Measurements from ENCODE around the gene MED16.
A peak's percentile ranks its signal among the peaks of the same experiment; 100 is the strongest.

The MED16 gene, protein sequence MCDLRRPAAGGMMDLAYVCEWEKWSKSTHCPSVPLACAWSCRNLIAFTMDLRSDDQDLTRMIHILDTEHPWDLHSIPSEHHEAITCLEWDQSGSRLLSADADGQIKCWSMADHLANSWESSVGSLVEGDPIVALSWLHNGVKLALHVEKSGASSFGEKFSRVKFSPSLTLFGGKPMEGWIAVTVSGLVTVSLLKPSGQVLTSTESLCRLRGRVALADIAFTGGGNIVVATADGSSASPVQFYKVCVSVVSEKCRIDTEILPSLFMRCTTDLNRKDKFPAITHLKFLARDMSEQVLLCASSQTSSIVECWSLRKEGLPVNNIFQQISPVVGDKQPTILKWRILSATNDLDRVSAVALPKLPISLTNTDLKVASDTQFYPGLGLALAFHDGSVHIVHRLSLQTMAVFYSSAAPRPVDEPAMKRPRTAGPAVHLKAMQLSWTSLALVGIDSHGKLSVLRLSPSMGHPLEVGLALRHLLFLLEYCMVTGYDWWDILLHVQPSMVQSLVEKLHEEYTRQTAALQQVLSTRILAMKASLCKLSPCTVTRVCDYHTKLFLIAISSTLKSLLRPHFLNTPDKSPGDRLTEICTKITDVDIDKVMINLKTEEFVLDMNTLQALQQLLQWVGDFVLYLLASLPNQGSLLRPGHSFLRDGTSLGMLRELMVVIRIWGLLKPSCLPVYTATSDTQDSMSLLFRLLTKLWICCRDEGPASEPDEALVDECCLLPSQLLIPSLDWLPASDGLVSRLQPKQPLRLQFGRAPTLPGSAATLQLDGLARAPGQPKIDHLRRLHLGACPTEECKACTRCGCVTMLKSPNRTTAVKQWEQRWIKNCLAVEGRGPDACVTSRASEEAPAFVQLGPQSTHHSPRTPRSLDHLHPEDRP

DNA sequence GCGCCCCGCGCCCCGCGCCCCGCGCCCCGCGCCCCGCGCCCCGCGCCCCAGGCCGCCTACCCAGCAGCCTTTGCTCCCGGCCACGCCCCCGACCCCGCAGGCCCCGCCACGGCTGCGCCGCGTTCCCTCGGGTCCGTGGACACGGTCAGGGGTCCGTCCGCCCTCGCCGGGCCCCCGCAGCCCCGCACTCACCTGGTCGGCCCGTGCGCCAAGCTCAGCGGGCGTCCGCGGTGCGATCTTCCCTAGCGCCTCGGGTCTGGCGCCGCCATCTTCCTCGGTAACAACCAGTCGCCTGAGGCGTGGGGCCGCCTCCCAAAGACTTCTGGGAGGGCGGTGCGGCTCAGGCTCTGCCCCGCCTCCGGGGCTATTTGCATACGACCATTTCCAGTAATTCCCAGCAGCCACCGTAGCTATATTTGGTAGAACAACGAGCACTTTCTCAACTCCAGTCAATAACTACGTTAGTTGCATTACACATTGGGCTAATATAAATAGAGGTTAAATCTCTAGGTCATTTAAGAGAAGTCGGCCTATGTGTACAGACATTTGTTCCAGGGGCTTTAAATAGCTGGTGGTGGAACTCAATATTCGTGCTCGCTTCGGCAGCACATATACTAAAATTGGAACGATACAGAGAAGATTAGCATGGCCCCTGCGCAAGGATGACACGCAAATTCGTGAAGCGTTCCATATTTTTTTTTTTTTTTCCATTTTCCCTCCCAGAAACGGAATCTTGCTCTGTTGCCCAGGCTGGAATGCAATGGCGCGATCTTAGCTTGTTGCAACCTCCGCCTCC, at the start of gene MED16, which contains the start of gene RNU6-9:
MED16 (minus strand) TSS at position 294 of the 796 bp plus-strand sequence. CDS start 2,056 bp downstream, outside the sequence.
RNU6-9 (plus strand) TSS at position 591 of the 796 bp plus-strand sequence.
- peak; percentile 78 to 94 for DNase-seq

DNA sequence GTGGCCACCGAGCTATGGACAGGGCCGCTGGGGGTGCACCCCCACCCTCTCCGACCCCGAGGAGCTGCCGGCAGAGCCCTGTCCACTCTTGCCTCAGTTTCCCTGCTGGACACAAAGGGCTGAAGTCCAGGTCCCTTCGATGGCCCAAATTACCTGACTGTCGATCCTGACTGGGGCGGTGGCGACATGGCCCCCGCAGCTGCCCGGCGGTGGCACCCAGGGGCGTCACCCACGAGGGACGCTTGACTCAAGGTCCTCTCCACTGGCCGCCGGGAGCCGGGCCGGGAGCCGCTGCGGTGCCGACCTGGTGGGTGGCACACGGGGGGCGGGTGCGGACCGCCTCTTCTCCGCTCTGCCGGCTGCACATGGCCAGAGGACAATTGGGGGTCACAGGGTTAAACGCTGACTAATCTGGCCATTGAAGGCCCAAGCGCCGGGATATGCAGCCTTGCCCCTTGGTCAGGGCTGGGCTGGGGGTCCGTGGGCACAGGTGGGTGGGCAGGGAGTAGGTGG, 49.2 kb upstream of the MED16 start:
- DNase-seq: no peak

DNA sequence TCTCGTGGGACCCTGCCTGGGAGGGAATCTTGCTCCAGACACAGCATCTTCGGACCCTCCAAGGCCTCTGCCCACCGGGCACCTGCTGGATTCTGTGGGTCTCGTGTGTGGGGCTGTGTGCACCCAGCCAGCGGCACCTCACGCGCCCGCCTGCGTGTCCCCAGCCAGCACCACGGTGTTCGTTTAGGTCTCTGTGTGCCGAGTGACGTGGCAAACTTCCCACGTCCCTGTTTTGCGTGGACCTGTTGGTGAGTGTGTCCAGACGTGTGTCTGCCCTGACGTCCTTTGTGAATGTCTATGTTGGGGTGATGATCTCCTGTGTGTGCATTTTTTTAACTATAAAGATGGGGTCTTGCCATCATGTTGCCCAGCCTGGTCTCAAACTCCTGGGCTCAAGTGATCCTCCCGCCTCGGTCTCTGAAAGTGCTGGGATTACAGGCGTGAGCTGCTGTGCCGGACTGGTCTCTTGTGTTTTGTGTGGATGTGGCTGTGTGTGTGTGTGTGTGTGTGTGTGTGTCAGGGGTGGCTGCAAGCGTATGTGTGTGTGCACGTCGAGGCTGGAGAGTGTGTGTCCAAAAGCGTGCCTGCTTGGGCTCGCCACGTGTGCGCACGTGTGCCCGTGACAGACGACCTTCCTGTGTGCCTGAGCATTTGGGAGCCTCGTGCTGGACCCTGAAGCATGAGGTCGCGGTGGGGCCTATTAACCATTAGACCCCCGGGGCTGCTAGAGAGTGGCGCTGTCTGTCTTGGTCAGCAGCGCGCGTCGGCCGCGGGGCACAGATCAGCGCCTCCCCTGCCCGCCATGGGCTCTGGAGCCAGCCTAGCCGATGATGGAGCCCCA, 48.5 kb upstream of the MED16 start:
- no peak for DNase-seq

DNA sequence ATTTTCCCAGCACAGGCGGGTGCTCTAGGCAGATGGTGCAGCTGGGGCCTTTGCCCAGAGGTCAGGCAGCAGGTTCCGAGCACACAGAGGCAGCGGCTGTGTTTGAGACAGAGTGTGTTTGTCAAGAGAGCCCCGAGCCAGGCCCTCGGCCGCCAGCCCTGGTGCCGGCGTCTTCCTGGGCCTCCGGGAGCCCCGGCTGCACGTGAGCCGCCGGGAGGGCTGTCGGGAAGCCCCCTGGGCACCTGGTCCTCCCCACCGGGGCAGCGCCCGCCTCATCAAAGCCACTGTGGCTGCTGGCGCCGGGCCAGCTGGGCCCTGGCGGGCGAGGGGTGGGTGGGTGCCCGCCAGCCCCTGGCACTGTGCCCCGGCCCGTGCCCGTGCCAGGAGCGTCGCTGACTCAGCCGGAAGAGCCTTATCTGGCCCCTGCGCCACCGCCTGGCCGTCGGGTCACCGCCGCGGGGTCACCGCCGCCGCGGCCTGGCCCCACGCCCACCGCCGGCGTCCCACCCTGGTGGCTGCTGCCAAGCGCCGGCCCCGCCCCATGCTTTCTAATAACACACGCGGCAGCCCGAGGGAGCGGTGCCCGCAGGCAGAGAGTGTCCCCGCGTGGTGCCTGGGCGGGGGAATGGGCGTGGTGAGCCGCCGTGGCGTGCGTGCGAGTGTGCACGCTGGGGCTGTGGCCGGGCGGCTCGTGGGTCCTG, 47.8 kb upstream of the MED16 start:
- peak; percentile 47 to 51 for DNase-seq

DNA sequence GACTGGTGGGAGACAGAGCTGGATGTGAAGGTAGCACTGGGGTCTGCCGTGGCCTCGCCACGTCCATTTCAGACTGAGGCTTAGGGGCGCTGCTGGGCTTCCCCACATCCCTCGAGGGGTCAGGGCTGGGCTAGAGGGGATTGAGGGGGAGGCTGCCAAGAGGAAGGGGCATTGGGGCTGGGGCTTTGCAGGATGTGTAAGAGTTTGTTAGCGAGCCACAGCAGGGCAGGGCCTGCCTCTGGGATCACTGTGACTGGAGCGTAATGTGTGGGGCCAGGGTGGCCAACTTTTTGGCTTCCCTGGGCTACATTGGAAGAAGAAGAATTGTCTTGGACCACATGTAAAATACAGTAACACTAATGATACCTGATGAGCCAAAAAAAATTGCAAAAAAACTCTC, 46.9 kb upstream of the MED16 start:
- no peak for DNase-seq

DNA sequence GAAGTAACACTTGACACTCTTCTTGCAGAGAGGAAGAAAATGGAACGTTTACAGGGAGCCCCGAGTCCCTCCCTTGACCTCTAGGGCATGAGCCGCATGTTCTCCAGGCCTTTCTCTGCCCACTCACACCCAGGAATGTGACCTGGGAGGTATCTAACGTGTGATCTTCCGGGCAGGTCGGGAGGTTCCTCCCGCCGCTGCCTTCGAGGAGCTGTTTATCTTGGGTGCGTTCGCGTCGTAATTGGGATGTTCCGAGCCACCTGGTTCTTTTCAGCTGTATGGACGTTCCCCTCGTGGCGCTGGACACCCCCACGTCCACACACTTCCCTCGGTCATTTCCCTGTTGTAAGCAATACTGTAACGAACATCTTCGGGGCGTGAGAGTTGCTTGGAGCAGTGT, 46.5 kb upstream of the MED16 start:
- DNase-seq: no peak

DNA sequence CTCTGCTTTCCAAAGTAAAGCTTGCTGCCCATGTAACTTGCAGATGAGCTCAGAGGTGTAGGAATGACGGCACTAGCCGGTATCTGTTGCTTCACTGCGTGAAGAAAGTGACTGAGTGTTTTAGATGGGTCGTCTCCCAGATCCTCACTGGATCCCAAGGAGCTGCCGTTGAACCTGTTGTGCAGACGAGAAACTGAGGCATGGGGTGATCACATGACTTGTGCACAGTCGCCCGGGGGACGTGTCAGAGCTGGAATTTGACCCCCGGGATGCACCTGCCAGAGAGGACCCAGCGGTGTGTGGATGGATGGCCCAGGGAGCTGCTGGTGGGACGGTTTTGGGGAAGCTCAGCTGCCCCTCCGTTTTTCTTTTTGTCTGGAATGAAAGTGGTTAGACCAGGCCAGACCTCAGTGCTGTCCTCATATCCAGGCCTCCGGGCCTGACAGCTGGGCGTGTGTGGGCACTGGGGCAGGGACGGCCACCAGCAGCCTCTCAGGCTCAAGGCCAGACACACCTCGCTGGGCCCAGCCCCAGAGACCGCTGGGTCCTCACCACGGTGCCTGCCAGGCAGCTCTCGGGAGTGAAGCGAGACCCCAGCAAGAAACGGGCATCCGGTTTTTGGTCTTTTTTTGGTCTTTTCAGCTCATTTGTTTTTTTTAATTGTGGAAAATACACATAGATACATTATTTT, 45.4 kb upstream of the MED16 start:
- no peak for DNase-seq

DNA sequence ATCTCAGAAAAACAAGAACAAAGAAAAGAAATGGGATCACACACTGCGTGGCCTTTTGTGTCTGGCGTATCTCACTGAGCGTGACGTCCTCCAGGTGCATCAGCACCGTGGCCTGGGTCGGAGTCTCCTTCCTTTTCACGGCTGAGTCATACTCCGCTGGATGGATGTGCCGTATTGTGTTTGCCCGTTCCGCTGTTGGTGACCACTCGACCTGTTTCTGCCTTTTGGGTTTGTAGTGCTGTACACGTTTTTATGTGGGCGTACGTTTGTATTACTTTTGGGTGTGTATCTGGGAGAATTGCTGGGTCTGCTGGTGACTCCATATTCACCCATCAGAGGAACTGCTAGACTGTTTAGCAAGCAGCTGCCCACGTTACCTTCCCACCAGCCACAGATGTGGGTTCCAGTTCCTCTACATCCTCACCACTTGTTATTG, 44.3 kb upstream of the MED16 start:
- DNase-seq: no peak

DNA sequence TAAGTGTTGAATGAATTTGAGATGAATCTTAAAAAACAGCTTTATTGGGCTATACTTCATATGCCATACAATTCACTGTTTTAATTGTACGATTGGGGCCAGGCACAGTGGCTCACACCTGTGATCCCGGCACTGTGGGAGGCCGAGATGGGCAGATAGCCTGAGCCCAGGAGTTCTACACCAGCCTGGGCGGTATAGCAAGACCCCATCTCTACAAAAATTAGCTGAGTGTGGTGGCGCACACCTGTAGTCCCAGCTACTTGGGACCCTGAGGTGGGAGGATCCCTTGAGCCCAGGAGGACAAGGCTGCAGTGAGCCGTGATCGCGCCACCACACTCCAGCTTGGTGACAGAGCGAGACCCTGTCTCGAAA, 43.2 kb upstream of the MED16 start:
- DNase-seq: no peak

DNA sequence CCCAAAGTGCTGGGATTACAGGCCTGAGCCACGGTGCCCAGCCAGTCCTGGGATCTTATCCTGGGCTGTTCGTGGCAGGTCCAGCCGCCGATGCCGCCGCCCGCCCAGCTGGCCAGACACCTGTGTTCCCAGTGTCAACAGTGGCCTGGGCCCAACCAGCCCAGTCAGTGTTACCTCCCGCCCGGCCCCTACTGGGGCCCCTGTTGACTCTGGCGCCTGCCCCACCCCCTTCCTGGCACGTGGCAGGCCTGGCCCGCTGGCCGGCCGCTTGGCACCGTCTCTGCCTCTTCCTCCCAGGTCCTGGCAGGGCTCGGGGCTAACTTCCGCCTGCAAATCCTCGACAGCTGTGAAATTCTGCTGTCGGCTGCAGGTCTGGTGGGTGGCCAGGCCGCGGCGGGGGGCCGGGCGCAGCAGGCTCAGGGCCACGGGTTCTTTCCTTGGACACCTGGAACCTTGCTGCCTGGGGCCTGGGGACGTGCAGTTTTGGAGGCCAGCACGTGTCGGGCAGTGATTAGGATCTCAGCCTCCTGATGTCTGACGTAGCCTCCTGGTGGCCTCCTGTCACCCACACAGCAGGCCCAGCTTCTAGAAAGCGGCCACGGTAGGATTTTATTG, 42.0 kb upstream of the MED16 start:
- DNase-seq: peak in 1 of 2 donors; percentile 56

DNA sequence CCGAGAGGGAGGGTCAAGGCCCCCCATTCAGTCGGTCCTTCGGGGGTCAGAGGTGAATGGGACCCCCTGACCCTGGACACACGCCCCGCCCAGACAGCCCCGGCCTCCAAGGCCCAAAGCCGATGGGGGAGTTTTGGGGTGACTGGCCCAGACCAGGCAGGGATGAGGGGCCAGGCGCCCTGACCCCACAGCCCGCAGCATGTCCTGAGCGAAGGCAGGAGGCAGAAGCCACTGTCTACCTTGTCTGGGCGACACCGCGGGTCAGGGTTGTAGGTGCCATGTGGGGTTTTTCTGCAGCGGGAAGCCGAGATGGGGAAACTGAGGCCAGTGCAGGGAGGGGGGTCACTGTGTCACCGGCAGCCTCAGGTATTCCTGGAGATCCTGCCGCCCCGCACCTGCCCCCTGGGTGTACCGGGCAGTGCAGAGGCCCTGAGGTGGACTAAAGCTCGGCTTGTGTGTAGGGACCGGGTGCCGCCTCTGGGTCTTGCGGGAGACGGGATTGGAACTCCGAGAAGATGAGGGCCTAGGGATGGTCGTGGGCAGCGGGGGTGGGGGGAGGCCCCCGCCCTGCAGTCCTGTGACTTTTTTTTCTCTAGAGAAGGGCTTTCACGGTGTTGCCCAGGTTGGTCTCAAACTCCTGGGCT, 41.3 kb upstream of the MED16 start:
- DNase-seq: no peak

DNA sequence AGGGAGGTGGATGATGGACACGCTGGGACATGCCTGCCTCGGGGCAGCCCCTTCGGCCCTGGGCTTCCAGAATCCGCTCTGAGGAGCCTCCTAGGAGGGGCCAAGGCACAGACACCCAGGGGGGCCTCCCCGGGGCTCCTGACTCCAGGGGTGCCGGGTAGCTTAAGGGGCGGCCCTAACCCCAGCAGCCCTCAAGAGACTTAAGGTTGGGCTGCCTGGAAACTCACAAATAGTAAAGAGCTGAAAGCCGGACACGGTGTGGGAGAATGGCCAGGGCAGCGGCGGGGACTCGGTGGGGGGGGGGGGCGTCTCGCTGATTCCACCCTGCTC, 40.5 kb upstream of the MED16 start:
- no peak for DNase-seq

DNA sequence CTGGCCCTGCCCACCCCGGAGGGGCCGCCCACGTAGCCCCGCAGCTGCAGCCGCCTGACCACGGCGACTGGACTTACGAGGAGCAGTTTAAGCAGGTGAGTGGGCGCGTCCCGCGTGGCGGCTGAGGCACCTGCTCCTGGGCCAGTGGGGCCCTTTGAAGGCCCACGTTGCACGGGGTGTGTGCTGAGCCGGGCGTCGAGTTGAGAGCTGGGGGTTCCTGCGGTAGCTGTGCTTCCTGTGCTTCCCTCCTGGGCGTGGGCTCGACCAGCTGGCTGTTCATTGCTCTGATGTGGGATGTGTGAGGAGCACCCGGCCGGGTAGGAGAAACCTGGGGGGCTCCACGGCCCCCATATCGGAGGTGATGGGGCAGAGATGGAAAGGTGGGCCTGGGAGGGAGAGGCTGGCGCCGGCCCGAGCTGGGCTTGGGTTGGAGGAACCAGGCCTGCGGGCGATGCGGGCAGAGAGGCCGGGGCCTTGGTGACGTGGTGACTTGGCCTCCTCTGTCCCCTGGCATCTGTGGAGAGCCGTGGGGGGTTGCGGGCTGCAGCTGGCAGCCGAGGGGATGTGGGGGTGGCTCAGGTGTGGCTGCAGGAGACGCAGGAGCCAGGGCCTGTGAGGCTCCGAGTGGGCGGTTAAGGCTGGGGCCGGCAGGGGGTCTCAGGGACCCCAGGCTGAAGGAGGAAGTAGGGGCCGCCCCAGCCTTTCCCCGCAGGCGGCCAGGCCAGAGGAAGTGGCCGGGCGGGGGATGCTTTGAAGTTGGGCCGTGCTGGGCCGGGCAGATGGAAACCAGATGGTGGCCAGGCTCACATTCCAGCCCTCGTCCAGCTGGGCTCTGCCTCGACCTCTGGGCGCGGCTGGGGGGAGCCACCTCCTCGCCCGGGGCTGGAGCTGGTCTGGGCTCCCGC, 39.9 kb upstream of the MED16 start:
- DNase-seq: no peak

DNA sequence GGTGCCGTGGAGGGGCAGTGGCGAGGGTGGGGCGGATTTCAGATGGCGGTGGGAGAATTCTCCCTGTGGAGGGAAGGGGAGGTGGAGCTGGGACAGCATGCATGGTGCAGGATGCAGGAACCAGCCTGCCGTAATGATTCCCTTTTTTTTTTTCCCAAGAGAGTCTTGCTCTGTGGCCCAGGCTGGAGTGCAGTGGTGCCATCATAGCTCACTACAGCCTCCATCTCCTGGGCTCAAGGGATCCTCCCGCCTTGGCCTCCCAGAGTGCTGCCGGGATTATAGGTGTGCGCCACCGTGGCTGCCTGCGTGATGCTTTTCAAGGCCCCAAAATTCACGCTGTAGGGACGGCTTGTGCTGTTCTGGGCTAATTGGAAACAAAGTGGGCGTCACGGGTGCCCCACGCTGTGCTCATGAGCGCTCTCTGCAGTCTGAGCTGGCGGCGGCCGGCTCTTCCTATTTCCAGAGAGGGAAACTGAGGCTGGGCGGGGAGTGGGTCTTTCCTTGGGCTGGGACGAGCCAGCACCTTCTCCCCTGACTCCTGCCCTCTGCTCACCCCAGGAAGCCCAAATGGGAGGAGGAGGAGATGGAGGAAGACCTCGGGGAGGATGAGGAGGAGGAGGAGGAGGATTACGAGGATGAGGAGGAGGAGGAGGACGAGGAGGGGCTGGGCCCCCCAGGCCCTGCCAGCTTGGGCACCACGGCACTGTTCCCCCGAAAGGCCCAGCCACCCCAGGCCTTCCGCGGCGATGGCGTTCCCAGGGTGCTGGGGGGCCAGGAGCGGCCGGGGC, 39.1 kb upstream of the MED16 start:
- DNase-seq: no peak

DNA sequence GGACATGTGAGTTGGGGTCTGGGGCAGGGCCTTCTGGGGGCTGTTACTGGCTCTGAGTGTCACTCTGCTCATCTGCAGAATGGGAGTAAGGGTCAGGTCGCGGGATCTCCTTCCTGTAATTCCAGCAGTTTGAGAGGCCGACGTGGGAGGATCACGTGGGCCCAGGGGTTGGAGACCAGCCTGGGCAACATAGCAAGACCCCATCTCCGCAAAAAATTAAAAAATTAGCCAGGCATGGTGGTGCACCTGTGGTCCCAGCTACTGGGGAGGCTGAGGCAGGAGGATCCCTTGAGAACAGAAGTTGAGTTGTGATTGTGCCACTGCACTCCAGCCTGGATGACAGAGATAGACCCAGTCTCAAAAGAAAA, 36.9 kb upstream of the MED16 start:
- no peak for DNase-seq

DNA sequence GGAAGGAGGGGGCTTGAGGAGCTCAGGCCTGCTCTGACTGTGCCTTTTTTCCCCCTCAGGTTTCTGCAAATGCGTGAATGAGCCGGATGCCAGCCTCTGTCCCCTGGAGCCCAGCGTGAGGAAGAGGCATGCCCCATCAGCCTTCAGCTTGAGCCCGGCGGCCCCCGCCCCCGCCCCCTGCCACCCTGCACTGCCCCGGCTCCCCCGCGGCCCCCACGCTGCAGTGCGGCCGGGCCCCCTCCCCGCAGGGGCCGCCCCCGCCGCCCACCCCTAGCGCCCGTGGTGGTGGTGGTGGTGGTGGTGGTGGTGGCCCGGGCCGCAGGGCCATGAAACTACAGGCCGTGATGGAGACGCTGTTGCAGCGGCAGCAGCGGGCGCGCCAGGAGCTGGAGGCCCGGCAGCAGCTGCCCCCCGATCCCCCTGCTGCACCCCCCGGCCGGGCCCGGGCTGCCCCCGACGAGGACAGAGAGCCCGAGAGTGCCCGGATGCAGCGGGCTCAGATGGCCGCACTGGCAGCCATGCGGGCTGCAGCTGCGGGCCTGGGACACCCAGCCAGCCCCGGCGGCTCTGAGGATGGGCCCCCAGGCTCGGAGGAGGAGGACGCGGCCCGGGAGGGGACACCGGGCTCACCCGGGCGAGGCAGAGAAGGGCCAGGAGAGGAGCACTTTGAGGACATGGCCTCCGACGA, 36.4 kb upstream of the MED16 start:
- DNase-seq: no peak
